GM12878 (cell line): ENCODE data around the gene FN1.

ENCODE experiments used
- EP300 ChIP-seq, 2 experiments: fragments of 150-350 bp in 1 of 2; IDR thresholded peaks; 2 replicates each; pipeline ENCODE4 v1.6.1; 2011 to 2012; ENCODE audit warnings: low read depth in 2 of 2, low read length in 2 of 2, borderline replicate concordance in 1 of 2, improper control_type of control experiment in 1 of 2, inconsistent platforms in 1 of 2; ENCODE audit not compliant: control insufficient read depth in 1 of 2
- POLR2A ChIP-seq: IDR thresholded peaks from 2 replicates; pipeline ENCODE4 v1.6.1; 2011; ENCODE audit warnings: low read depth, mild to moderate bottlenecking, low read length
- TAF1 ChIP-seq: IDR thresholded peaks from 2 replicates; pipeline ENCODE4 v1.6.1; 2011; ENCODE audit warnings: mild to moderate bottlenecking, low read depth, low read length, borderline replicate concordance
- TF ChIP-seq, protein P1 (sequence below), 3 experiments: IDR thresholded peaks in 2 of 3; conservative IDR thresholded peaks in 1 of 3; 2 replicates each; pipeline ENCODE4 v1.5.1; 2011; ENCODE audit warnings: low read depth in 3 of 3, low read length in 3 of 3, mild to moderate bottlenecking in 3 of 3, control low read depth in 2 of 3, moderate library complexity in 2 of 3, inconsistent platforms in 1 of 3, mixed read lengths in 1 of 3; ENCODE audit not compliant: control insufficient read depth in 2 of 3, insufficient read depth in 1 of 3; ENCODE audit errors: extremely low read depth in 1 of 3

DNA sequence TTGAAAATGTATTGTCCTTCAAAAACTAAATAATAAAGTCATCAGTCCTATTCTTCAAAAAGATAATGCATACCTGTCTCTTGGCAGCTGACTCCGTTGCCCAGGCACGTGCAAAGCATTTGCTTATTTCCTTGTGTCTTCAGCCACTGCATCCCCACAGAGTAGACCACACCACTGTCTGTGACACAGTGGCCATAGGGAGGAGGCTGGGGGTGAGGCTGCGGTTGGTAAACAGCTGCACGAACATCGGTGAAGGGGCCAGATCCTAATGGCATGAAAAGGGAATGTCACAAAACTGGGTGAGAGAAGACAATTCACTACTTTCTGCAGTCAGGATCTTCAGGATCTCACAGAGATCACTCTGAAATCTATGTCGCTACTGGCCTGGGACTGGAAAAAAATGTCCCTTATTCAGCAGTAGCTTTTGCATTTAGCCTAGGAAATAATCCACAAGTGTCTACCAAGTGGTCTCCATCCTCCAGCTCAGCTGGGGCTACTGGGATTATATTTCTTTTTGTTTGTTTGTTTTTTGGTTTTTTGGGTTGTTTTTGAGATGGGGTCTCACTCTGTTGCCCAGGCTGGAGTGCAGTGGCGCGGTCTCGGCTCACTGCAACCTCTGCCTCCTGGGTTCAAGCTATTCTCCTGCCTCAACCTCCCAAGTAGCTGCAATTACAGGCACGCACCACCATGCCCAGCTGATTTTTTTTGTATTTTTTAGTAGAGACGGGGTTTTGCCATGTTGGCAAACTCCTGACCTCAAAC, 10.7 kb downstream of the FN1 start:
- no peak for TF ChIP-seq POLR2A
- TF ChIP-seq, protein P1, sequence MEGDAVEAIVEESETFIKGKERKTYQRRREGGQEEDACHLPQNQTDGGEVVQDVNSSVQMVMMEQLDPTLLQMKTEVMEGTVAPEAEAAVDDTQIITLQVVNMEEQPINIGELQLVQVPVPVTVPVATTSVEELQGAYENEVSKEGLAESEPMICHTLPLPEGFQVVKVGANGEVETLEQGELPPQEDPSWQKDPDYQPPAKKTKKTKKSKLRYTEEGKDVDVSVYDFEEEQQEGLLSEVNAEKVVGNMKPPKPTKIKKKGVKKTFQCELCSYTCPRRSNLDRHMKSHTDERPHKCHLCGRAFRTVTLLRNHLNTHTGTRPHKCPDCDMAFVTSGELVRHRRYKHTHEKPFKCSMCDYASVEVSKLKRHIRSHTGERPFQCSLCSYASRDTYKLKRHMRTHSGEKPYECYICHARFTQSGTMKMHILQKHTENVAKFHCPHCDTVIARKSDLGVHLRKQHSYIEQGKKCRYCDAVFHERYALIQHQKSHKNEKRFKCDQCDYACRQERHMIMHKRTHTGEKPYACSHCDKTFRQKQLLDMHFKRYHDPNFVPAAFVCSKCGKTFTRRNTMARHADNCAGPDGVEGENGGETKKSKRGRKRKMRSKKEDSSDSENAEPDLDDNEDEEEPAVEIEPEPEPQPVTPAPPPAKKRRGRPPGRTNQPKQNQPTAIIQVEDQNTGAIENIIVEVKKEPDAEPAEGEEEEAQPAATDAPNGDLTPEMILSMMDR (IDR thresholded peaks at IDR 0.05 in 2 of 3, conservative IDR thresholded peaks at IDR 0.05 in 1 of 3; ENCODE audit: control insufficient read depth in 2 of 3, extremely low read depth in 1 of 3, insufficient read depth in 1 of 3, low read depth in 3 of 3, low read length in 3 of 3) = no peak
- no peak for TF ChIP-seq EP300 (IDR thresholded peaks at IDR 0.05; ENCODE audit: borderline replicate concordance in 1 of 2, control insufficient read depth in 1 of 2, low read depth in 2 of 2, low read length in 2 of 2)
- TF ChIP-seq TAF1 = no peak
